ENCODE measurements around the gene NTPCR.

Gene NTPCR

DNA sequence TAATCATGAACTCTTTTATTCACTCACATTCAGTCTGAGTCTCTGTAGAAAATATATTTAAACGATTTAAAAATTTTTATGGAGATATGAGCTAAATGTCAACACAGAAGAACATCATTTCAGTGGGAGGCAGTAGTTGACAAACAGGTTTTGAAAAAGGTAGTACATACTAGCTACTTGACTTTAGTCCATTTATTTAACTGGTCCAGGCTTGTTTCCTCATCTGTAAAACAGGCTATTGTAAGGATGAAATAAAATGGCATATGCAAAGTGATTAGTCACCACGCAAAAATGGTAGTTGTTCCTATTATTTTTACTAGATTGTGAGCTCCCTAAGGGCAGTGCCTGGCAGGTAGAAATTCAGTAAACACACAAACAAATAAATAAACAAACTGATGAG, 75.2 kb downstream of the NTPCR start:
- no peak for TF ChIP-seq CTCF (IDR thresholded peaks at IDR 0.05; ENCODE audit: extremely low read depth, missing control alignments)

GRCh38 chr1:233027046-233027445, 76.6 kb downstream of the NTPCR start:
- DNase-seq (ENCODE audit: low spot score): no peak
- TF ChIP-seq CTCF (IDR thresholded peaks at IDR 0.05; ENCODE audit: extremely low read depth, missing control alignments): no peak

More for the DNA sequence above, 75.2 kb downstream of the NTPCR start:
- no peak for DNase-seq (ENCODE audit: low spot score)

GRCh38 chr1:233031521-233031920, 81.1 kb downstream of the NTPCR start:
- DNase-seq (ENCODE audit: low spot score): no peak
- TF ChIP-seq CTCF (IDR thresholded peaks at IDR 0.05; ENCODE audit: extremely low read depth, missing control alignments): no peak

- TF ChIP-seq CTCF (IDR thresholded peaks at IDR 0.05; ENCODE audit: extremely low read depth, missing control alignments): no peak
- no peak for DNase-seq (ENCODE audit: low spot score)
Measured at GRCh38 chr1:233032916-233033315, 82.5 kb downstream of the NTPCR start.

DNA sequence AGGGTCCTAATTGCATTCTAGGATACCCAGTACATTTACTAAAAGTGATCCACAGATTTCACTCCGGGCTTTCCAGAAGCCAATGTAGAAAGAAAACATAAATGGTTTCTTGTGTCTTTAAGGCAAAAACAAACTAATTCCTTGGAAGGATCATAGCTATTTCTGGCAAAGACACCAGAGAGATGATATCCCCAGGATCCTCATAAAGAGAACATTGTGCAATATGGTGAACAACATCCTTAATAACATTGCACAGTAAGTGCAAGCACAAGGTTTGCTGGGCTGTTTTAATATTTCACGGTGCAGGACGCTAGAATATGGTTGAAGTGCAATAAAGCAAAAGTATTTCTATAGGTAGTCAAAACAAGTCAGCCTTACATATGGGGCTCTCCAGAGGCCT, 83.0 kb downstream of the NTPCR start:
- TF ChIP-seq CTCF (IDR thresholded peaks at IDR 0.05; ENCODE audit: extremely low read depth, missing control alignments): no peak
- no peak for DNase-seq (ENCODE audit: low spot score)
